A673 (cell line): Measurements from ENCODE around the gene MYO1E. TPM values are rescaled to one million over a fixed set of nuclear protein-coding genes. Genes with fewer than 3 reads are reported as not detected.

Experiments used
- BruUV-seq: library from RNA; stranded (reverse); fragments of 400-500 nt; replicated peaks from 2 replicates; lab custom pipeline; 2021; lab: Mats Ljungman, UMichigan
- CTCF ChIA-PET: fragments of 300-600 bp; sonication (Branson Sonifier 250); formaldehyde crosslinking; loops from one replicate; lab custom pipeline; 2022; ENCODE audit warnings: antibody characterized with exemption; lab: Charles Lee
- POLR2A ChIA-PET: fragments of 300-600 bp; sonication (Branson Sonifier 250); formaldehyde crosslinking; loops from one replicate; lab custom pipeline; 2022; ENCODE audit warnings: antibody characterized with exemption; ENCODE audit not compliant: low non-redundant PET; lab: Charles Lee
- DNase-seq: peaks from one replicate; pipeline ENCODE4 v3.0.0-alpha.2; 2015; ENCODE audit warnings: low spot score
- H3K27ac ChIP-seq: fragments of 200-600 bp; sonication (generic); 2 replicates; pipeline ENCODE4 v1.5.1; 2016; ENCODE audit warnings: mixed run types, low read depth, mild to moderate bottlenecking, mixed read lengths, antibody characterized with exemption, low read length; ENCODE audit not compliant: poor library complexity, severe bottlenecking
- H3K27me3 ChIP-seq: fragments of 200-600 bp; sonication (generic); replicated peaks from 2 replicates; pipeline ENCODE4 v1.6.1; 2017; ENCODE audit warnings: mixed run types, low read depth, mild to moderate bottlenecking, mixed read lengths, antibody characterized with exemption, low read length; ENCODE audit not compliant: insufficient read depth, poor library complexity
- H3K36me3 ChIP-seq: fragments of 200-600 bp; sonication (generic); 2 replicates; pipeline ENCODE4 v1.6.1; 2016; ENCODE audit warnings: mixed run types, mild to moderate bottlenecking, mixed read lengths, antibody characterized with exemption, low read length; ENCODE audit not compliant: insufficient read depth, poor library complexity, severe bottlenecking
- H3K4me1 ChIP-seq: fragments of 200-600 bp; sonication (generic); 2 replicates; pipeline ENCODE4 v1.6.1; 2017; ENCODE audit warnings: mixed run types, mild to moderate bottlenecking, mixed read lengths, antibody characterized with exemption, low read length; ENCODE audit not compliant: insufficient read depth, poor library complexity, severe bottlenecking
- H3K4me3 ChIP-seq: fragments of 200-600 bp; sonication (generic); 2 replicates; pipeline ENCODE4 v1.5.1; 2016; ENCODE audit warnings: low read depth, mixed run types, mild to moderate bottlenecking, mixed read lengths, low read length; ENCODE audit not compliant: poor library complexity, severe bottlenecking
- H3K9me3 ChIP-seq: fragments of 200-600 bp; sonication (generic); 2 replicates; pipeline ENCODE4 v1.6.1; 2016; ENCODE audit warnings: mixed run types, low read depth, mild to moderate bottlenecking, mixed read lengths, antibody characterized with exemption, low read length; ENCODE audit not compliant: poor library complexity, severe bottlenecking
- CTCF ChIP-seq: fragments of 300-800, 200-600 bp; sonication (generic); conservative IDR thresholded peaks from 2 replicates; pipeline ENCODE4 v1.5.1; 2017; ENCODE audit warnings: low read depth, mild to moderate bottlenecking, antibody characterized with exemption, low read length, moderate library complexity, mixed read lengths
- EZH2 ChIP-seq: fragments of 200-600 bp; sonication (generic); IDR thresholded peaks from 2 replicates; pipeline ENCODE4 v1.6.1; 2017; ENCODE audit warnings: borderline replicate concordance, low read depth, mild to moderate bottlenecking, mixed read lengths, antibody characterized with exemption, low read length; ENCODE audit not compliant: poor library complexity, severe bottlenecking
- intact Hi-C: fragments of 100-400 bp; cut with micrococcal nuclease; formaldehyde crosslinking; loops from one replicate; pipeline ENCODE4 v1.10.0; 2022; ENCODE audit not compliant: unreplicated experiment
- total RNA-seq: library from RNA; stranded (reverse); gene quantifications from 2 replicates; pipeline ENCODE4 v1.2.3, GENCODE V29; 2021

Gene MYO1E
- total RNA-seq, 1 experiment from 2014 or later, result 7.9 TPM

GRCh38 chr15:59174151-59174834 is 198.4 kb downstream of the MYO1E start:
- no peaks in the 10 kb centered on the region for H3K36me3 ChIP-seq
- H3K4me1 ChIP-seq, result no peaks in the 10 kb centered on the region
- H3K27ac ChIP-seq, result no peak overlapping the region
- BruUV-seq, result no TSS peak
- H3K9me3 ChIP-seq, result no peaks in the 10 kb centered on the region
- TF ChIP-seq EZH2 (no peak), CTCF (no peak)
- intact Hi-C loops, result no loop called here
- H3K27me3 ChIP-seq, result no peaks in the 10 kb centered on the region
- ChIA-PET POLR2A (no interaction called here), CTCF (interaction anchor here (1.0 to 1.2 kb wide), 2 partner anchors 319 to 354 kb away, joined by 6 to 7 read pairs; no protein-coding TSS in a partner anchor)
- no peak for DNase-seq
- no peak overlapping the region for H3K4me3 ChIP-seq

GRCh38 chr15:59173194-59173593 is 199.5 kb downstream of the MYO1E start:
- CTCF ChIA-PET, result no interaction called here
- H3K27ac ChIP-seq, result no peak overlapping the region
- TF ChIP-seq EZH2 (no peak), CTCF (no peak)
- H3K36me3 ChIP-seq, result no peaks in the 10 kb centered on the region
- DNase-seq, result no peak
- no peaks in the 10 kb centered on the region for H3K4me1 ChIP-seq
- intact Hi-C loops, result no loop called here
- POLR2A ChIA-PET, result no interaction called here
- no peaks in the 10 kb centered on the region for H3K27me3 ChIP-seq
- H3K4me3 ChIP-seq, result no peak overlapping the region
- BruUV-seq, result no TSS peak
- H3K9me3 ChIP-seq, result no peaks in the 10 kb centered on the region

GRCh38 chr15:59172289-59172901 is 200.3 kb downstream of the MYO1E start:
- BruUV-seq, result no TSS peak
- intact Hi-C loops, result no loop called here
- DNase-seq, result no peak
- Histone ChIP-seq H3K27me3 (no peaks in the 10 kb centered on the region), H3K36me3 (no peaks in the 10 kb centered on the region), H3K27ac (no peak overlapping the region), H3K4me3 (no peak overlapping the region), H3K4me1 (no peaks in the 10 kb centered on the region), H3K9me3 (no peaks in the 10 kb centered on the region)
- POLR2A ChIA-PET, result no interaction called here
- CTCF ChIA-PET, result no interaction called here
- no peak for TF ChIP-seq EZH2
- no peak for TF ChIP-seq CTCF
